HG02623 (cell line): ENCODE measurements around the gene IRF9.

Experiments
- ATAC-seq: cut with Tn5 transposase; IDR thresholded peaks from one replicate; pipeline ENCODE4 v1.9.1; 2021; ENCODE audit warnings: moderate library complexity; ENCODE audit not compliant: unreplicated experiment

The IRF9 gene

GRCh38 chr14:24160850-24161804, at the start of gene IRF9:
Gene IRF9 (plus strand): TSS chr14:24161265. CDS start chr14:24162145, 880 bp downstream.
- peak; percentile 72 for ATAC-seq

GRCh38 chr14:24113379-24113800, 47.7 kb upstream of the IRF9 start:
- no peak for ATAC-seq

DNA sequence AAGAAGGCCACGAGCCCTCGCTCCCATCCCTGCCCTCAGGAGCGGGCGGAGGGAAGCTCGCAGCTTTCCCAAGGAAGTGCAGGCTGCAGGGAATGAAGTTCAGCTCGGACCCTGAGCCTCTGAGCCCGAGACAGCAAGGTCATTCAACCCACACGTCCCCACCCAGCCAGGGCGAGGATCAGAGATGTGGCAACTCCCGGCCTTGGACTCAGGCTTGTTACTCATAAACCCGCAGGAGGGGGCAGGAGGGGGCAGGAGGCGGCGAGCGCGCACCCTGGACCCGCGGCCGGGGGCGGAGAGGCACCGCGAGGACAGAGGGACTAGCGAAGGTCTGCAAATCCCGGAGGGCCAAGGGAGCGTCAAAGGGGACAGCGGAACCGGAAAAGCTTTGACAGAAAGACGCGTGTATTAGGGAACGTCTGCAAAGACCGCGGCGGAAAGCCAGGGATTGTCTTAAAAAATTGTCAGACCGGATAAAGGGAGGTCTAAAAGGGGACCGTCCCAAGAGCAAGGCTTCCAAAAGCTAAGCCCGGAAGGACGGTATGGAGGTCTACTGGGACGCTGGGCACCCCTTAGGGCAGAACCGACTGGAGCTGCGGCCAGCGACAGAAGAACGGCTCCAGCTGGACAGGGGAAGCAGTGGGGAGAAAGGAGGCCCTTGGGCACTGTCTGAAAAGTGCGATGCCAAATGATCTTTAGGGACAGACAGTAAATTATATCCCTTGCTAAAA, 47.1 kb upstream of the IRF9 start:
- peak; percentile 18 for ATAC-seq

DNA sequence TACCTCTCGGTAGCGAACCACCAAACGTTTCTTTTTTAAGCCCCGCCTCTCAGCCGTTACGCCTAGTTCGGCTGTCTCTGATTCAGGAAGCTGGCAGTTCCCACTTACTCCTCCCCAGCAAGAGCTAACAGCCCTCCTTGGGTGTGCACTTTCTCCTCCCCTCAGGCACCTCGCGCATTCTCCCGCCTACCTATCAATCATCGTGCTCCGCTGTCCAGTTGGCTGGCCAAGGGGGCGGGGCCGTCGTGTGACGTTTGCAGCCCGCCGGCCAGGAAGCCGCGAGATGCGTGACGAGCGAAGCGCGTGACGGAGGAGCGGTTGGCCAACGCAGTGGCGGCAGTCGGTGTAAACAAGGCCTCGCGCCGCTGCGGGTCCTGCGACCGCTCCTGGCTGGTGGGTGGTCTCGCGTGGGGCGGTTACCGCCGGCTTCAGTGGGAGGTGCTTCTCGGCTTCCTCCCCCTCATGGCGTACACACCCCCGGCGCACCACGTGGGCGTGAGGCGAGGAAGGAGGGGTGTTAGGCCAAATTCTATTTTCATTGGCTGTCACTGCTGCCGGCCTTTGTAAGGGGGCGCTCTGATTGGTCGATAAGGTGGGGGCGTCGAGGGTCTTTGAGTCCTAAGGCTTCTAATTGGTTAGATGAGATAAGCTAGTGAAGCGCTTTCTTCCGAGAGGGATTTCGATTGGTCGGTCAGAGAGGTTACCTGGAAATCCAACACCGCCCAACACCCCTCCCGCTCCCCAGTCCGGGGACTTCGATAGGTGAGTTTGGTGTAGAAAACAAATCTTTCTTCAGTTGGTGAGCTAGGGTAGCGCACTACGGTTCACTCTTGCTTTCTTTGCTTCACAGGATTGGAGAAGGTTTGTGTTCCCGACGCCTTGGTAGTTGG, 46.3 kb upstream of the IRF9 start, which contains the start of the genes DCAF11 and NRL:
Gene DCAF11, plus strand, starts transcription at position 246 of the 890 bp plus-strand sequence. CDS start 818 bp downstream, outside the sequence.
Gene NRL, minus strand, starts transcription at position 418 of the 890 bp plus-strand sequence. CDS start 32,101 bp downstream, outside the sequence.
- peak; percentile 79 for ATAC-seq

DNA sequence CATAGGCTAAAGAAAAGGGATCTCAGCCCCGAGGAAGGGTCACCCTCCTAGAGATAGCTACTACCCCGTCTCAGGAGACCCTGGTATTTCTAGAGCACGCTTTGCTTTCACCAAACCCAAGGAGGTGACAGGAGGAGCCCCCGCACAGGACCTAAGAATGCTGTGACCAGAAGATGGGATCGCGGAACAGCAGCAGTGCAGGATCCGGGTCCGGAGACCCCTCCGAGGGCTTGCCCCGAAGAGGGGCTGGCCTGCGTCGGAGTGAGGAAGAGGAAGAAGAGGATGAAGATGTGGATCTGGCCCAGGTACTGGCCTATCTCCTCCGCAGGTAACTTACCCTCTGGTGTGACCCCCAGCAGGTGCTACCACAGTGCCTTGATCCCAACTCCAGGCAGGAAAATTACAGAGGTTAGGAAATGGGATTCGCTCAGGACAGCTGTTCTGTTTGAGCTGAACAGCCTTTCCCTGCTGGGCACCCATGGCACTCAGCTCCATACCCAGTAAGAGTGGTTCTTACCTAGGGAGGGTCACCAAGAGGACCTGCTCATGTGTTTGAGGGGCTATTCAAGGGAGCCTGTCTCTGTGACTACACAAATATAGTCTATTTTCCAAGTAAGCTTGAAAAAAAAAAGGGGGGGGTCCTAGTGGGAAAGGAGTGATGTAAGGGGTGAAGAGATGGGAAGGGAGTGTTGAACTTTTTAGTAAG, 45.5 kb upstream of the IRF9 start:
- ATAC-seq, result no peak

DNA sequence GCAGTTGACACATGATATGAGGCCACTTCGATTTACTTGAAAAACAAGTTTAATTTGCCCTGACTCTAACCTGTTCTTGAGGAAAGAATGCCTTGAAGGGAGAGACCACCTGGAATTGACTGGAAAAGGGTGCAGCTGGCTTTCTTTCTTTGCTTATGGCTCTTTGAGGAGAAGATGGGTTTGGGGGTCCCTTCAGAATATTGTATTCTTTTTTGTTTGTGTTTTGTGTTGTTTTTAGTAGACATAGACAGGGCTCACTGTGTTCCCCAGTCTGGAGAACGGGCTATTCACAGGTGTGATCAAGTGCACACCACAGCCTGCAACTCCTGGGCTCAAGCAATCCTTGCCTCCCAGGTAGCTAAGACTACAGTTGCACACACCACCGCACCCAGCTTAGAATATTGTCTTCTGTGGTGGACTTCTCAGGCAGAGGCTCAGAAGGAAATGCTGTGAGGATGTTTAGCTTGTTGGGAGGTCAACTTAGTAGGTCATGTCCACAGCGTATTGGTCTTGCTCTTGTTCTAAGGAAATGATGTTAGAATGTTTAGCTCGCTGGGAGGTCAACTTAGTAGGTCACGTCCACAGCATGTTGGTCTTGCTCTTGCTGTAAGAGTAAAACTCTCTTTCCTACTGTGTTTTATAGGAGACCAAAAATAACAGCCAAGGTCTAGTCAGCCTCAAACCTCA, 44.8 kb upstream of the IRF9 start:
- no peak for ATAC-seq

DNA sequence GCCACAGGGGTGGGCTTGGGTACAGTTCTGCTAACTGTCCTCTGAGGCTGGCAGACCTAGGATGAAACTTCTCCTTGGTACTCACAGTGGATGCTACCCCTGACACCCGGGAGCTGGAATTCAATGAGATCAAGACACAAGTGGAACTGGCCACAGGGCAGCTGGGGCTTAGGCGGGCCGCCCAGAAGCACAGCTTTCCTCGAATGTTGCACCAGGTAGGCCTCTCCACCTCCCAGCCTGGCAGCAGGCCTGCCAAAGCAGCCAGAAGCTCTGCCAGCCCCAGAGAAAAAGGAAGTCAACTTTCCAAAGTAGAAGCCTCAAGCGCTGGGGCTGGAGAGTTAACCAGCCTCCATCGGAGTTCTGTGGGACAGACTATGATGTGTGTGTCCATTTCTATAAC, 43.9 kb upstream of the IRF9 start:
- ATAC-seq, result no peak

- no peak for ATAC-seq
These were observed 41.4 kb upstream of the IRF9 start for GRCh38 chr14:24119691-24120090.

- ATAC-seq, result no peak
These were observed 39.9 kb upstream of the IRF9 start for GRCh38 chr14:24121210-24121609.

DNA sequence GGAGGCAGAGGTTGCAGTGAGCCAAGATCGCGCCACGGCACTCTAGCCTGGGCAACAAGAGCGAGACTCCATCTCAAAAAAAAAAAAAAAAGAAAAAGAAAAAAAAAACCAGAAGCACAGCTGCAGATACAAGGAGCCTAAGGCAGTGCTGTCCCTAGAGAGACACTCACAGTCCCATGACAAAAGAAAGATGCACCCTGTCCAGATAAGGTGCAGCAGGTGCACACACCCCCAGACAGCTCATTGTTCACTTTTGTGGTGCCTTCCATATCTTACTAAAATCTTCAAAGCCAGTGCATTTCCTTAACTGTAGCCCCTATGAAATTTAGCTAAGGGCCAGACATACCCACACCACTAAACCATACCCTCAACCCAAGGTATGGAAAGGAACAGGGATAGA, 38.6 kb upstream of the IRF9 start:
- ATAC-seq, result no peak

DNA sequence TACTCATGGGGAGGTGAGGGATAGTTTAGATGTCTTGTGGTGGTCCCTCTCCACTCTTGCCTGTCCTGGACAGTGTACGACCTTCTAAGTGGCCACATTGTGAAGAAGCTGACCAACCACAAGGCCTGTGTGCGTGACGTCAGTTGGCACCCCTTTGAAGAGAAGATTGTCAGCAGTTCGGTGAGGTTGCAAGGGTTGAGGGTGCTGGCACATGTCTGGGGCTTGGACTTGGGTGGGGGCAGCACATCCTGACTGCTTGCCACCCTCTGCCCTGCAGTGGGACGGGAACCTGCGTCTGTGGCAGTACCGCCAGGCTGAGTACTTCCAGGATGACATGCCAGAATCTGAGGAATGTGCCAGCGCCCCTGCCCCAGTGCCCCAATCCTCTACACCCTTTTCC, 38.2 kb upstream of the IRF9 start:
- ATAC-seq, result no peak

- ATAC-seq, result no peak
These were observed 37.3 kb upstream of the IRF9 start for GRCh38 chr14:24123424-24124417.

DNA sequence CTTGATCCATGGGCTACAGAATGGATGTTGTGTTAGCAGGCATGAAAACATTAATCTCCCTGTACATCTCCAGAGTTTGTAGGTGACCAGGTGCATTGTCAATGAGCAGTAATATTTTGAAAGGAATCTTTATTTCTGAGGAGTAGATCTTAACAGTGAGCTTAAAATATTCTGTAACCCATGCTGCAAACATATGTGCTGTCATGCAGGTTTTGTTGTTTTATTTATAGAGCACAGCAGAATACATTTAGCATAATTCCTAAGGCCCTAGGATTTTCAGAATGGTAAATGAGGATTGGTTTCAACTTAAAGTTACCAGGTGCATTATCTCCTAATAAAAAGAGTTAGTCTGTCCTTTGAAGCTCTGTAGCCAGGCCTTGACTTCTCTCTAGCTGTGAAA, 34.1 kb upstream of the IRF9 start:
- no peak for ATAC-seq

- no peak for ATAC-seq
These were observed 33.4 kb upstream of the IRF9 start for GRCh38 chr14:24127673-24128072.

- no peak for ATAC-seq
These were observed 31.6 kb upstream of the IRF9 start for GRCh38 chr14:24129410-24129998.

- no peak for ATAC-seq
These were observed 30.7 kb upstream of the IRF9 start, which contains the start of gene FITM1 for GRCh38 chr14:24130380-24130716. Gene FITM1 (plus strand): TSS chr14:24130659. CDS start chr14:24131564, 905 bp downstream.

GRCh38 chr14:24130717-24131548, 30.1 kb upstream of the IRF9 start:
- ATAC-seq, result no peak
